NCI-H2171 treated with DMSO at 0.1 percent for 48 hours (cell line): ENCODE measurements around the gene AP3B2.
"Not testable (repeated sequence)": the region's sequence is repeated elsewhere in the genome, so short reads cannot be mapped to it uniquely, and the experiment has no call there.

ENCODE experiments used
- DNase-seq: peaks from one replicate; lab custom pipeline; 2025; lab: John Stamatoyannopoulos, UW

Gene AP3B2, protein sequence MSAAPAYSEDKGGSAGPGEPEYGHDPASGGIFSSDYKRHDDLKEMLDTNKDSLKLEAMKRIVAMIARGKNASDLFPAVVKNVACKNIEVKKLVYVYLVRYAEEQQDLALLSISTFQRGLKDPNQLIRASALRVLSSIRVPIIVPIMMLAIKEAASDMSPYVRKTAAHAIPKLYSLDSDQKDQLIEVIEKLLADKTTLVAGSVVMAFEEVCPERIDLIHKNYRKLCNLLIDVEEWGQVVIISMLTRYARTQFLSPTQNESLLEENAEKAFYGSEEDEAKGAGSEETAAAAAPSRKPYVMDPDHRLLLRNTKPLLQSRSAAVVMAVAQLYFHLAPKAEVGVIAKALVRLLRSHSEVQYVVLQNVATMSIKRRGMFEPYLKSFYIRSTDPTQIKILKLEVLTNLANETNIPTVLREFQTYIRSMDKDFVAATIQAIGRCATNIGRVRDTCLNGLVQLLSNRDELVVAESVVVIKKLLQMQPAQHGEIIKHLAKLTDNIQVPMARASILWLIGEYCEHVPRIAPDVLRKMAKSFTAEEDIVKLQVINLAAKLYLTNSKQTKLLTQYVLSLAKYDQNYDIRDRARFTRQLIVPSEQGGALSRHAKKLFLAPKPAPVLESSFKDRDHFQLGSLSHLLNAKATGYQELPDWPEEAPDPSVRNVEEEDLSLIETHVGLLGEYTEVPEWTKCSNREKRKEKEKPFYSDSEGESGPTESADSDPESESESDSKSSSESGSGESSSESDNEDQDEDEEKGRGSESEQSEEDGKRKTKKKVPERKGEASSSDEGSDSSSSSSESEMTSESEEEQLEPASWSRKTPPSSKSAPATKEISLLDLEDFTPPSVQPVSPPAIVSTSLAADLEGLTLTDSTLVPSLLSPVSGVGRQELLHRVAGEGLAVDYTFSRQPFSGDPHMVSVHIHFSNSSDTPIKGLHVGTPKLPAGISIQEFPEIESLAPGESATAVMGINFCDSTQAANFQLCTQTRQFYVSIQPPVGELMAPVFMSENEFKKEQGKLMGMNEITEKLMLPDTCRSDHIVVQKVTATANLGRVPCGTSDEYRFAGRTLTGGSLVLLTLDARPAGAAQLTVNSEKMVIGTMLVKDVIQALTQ

DNA sequence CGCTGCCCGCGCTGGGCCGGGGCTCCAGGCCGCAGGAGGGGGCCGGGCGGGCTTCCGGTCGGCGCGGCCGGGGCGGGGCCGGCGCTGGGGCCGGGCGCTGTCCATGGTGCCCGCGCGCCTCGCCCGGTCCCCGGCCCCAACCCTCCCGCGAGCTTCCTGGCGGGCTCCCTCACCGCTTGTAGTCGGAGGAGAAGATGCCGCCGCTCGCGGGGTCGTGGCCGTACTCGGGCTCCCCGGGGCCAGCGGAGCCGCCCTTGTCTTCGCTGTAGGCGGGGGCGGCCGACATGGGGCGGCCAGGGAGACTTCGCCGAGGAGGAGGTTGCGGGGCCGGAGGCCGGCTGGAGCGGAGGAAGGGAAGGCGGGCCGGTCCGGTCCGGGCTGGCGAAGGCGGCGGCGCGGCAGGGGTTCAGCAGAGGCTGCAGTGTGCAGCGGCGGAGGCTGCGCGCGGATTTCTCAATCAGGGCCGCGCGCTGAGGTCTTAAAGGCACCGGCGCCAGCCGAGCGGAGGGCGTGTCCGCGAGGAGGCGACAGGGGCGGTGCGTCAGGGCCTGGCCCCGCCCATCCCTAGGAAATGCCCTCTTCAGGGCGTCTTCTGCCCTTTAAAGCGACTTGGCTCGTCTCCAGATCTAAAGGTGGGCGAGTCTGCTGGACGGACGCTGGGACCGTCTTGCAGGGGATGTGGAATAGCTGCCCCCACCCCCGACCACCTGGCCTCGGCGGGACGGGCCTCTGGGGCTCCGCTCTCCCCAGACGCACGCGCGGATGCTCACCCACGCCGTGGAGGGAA lies at the start of gene AP3B2:
Gene AP3B2, minus strand, starts transcription at position 455 of the 787 bp plus-strand sequence. Its CDS starts 169 bp downstream, at position 286.
- peak; percentile 88 for DNase-seq

DNA sequence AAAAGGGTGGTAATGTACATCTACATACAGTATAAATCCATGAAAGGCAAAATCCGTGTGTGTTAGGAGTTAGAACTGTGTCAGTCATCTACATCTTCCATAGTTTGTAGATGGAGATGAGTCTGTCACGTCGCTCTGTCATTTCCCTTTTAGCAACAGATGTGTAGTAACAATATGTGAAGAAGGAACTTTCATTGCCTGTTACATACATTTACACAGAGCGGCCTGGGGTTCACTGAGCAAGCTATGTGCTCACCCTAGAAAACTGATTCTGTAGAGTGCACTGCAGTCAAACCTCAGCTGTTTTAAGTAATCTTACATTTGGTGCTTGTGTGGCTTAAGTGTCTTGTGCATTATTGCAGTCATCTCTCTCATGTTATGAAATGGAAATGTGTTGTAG lies 41.6 kb upstream of the AP3B2 start:
- no peak for DNase-seq

DNA sequence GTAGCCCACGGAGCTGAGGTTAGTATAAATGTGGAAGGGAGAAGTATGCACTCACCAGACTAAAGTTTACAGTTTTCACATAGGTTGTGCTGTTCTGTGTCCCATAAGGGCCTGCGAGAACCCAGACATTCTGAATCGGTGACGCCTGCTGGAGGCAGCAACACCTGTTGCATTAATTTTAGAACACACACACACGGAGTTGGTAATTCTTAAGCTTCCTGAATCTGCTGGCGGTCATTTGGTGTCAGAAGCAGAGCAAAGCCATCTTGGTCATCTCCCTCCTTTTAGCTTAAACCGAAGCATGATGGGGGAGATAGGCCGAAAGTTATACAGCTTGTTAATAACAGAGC lies 41.1 kb upstream of the AP3B2 start:
- DNase-seq = peak; percentile 36

DNA sequence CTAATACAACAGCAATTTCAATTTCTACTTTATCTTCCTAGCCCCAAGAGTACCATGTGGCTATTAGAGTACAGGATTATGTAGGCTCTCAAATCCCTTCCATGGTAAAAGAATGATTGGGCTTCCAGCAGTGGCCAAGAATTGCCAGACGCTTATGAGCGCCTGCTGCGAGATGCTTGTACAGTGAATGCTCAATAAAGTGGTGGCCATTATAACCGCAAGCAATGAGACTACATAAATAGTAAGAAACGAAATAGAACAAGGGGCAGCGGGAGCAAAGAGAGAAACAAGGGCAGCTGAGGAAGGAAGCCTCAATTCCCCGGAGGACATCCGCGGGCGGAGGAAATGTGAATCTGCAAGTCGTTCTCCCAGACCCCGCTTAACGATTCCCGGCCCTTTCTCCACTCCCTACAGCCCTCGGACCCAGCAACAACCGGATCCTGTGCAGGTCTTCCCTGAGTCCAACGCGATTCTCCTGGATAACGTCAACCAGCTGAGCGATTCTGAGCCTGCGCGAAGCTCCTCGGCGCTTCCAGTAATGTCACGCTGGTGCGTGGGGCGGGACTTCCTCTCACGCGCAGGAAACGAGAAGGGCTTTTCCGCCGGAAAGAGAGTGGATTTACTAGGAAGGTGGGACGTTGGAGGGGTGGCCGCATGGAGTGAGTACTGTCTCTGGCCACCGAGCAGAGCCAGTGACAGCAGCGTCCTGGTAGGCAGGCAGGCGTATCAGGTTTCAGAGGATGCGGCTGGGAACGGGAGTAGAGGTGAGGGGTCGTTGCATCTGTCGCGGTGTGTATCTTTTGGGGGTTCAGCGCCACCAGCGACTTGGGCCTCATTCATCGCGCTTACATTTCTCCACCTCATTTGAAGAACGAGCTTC lies 40.5 kb upstream of the AP3B2 start:
- peak; percentile 93 for DNase-seq

DNA sequence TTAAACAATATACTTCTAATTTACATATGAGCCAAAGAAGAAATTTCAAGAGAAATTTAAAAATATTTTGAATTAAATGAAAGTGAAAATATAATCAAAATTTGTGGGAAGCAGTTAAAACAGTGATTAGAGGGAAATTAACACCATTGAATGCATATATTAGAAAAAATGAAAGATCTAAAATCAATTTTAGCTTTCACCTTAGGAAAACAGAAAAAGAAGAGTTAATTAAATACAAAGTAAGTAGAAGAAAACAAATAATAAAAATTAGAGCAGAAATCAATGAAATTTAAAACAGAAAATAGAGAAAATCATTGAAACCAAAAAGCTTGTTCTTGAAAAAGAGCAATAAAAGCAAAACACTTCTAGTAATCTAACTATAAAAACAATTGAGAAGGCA lies 38.6 kb upstream of the AP3B2 start:
- DNase-seq = no peak

DNA sequence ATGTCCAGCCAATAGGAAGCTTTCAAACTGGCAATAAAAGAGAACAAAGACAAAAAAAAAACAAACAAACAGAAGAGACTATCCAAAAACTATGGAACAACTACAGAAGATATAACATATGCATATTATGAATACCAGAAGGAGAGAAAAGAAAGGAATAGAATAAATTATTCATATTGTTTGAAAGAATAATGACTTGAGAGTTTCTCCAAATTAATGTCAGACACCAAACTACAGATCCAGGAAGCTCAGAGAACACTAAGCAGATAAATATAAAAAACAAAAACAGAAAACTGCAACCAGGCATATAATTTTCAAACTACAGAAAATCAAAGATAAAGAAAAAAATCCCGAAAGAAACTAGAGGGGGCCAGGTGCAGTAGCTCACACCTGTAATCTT lies 34.1 kb upstream of the AP3B2 start:
- no peak for DNase-seq

DNA sequence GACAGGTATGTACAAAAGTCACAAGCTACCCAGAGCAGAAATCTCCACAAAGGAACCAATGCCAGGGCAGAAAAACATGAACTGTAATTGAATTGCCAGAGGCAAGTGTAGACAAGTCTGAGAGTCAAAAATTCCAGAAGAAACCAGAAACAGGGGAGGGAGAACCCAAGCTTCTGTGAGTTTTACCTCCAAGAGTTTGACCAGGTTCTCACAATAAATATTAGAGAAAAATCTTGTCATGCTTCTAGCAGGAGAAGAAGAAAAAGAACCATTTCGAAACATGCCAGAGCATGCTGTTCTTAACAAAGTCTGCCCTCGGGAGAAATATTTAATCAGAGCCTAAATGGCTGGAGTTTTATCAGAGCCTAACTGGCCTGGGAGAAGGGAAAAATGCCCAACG lies 32.5 kb upstream of the AP3B2 start:
- DNase-seq = no peak

DNA sequence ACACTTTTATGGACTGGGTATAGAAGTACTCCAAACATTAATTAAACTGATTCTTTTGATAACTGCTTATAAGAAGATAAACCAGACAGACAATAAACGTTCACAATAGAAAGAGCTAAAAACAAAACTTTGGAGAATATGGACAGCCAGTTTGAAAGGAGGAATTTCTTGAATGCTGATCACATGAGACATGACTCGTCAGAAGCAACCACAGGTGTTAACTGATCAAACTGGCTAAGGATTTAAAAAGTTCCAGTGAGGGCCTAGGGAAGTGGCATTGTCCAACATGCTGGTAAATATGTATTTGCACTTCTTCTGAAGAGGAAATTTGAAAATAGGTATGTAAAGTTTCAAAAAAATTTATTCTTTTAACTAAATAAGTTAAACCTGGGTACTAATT lies 29.4 kb upstream of the AP3B2 start:
- DNase-seq = no peak

DNA sequence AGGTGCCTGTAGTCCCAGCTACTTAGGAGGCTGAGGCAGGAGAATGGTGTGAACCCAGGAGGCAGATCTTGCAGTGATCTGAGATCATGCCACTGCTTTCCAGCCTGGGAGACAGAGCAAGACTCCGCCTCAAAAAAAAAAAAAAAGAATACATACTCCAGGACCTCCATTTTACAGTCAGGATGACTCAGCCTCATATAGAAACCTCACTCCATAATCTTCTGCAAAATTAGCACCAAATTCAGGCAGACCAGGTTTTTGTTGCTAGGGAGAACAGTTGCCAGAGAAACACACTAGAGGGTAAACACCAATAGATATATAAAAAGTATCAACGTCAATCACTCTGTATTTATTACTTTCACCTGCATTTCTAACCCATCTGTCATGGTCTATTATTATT lies 28.3 kb upstream of the AP3B2 start:
- DNase-seq = peak; percentile 28

DNA sequence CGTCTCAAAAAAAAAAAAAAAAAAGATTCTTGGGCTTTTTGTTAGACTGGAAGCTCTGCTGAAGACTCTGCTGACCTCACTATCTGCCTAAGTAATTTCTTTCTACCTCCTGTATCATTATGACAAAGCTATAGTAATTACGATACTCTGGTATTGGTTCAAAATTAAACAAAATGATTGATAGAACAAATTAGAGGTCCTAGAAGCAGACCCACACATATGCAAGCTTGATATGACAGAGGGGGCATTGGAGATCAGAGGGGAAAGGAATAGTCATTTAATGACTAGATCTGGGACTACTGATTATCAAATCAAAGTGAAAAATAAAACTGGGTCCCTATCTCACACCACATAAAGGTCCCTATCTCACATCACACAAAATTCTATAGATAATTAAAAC lies 21.9 kb upstream of the AP3B2 start:
- DNase-seq = no peak

DNA sequence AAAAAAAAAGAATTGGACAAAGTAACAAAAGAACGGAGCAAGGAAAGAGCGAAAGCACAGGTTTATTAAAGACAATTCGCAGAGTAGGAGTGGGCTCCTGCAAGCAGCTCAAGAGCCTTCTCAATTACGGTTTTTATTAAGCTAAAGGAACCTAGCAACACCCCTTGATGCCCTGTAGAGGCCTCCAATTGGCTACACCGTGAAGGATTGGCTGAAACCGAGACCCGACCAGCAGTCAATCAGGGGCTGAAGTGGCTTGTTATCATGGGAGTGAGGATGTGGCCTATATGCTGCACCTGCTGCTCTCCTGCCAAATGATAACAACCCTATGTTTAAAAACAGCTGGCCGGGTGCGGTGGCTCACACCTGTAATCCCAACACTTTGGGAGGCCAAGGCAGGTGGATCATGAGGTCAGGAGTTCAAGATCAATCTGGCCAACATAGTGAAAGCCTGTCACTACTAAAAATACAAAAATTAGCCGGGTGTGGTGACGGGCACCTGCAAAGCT lies 20.4 kb upstream of the AP3B2 start:
- no peak for DNase-seq

DNA sequence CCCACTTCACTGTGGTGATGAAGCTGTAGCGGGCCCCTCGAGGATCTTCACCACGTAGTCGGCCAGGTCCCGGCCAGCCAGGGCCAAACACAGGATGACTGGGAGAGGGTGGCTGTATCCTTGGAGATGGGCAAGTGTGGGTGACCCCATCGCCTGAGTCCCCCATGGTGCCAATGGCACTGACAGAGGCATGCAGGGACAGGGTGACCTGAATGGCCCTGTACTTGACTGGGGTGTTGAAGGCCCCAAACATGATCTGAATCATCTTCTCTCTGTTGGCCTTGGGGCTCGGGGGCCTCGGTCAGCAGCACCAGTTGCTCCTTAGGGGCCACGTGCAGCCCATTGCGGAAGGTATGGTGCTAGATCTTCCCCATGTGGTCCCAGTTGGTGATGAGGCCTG lies 17.1 kb upstream of the AP3B2 start:
- DNase-seq = no peak

DNA sequence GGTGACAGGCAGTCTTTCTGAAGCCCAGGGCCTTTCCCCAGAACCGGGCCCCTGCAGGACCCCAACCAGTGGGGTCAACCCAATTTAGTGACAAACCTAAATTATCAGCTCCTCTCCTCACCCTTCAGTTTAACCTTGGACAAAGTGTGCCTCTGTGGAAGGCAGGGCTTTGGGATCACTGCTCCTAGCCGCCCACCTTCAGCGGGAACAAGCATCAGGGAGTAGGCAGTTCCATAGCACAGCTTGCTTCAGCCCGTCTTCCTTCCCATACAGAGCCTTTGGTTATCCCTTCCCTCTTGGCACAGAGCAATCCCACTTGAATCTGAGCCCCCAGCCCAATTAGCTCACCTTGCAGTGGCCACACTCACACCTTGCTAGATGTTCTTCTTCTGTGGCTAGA lies 5.3 kb upstream of the AP3B2 start:
- no peak for DNase-seq

DNA sequence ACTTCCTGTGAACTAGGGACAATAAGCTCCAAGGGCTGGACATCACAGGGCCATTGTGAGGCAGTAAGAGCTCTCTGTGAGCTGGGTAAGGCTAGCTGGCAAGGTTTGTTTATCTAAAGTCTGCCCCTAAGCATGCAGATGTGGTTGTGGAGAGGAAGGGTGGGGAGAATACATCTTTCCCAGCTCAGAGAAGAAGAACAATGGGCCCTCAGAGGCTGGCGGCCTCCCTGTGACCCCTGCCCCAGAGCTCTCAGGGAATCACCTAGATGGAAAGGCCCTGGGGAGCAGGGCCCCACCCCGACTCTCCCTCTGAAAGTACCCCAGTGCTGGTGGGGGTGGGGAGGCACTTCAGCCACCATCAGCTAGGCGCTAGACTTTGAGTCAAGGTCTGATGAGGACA lies 4.3 kb upstream of the AP3B2 start:
- DNase-seq = no peak

DNA sequence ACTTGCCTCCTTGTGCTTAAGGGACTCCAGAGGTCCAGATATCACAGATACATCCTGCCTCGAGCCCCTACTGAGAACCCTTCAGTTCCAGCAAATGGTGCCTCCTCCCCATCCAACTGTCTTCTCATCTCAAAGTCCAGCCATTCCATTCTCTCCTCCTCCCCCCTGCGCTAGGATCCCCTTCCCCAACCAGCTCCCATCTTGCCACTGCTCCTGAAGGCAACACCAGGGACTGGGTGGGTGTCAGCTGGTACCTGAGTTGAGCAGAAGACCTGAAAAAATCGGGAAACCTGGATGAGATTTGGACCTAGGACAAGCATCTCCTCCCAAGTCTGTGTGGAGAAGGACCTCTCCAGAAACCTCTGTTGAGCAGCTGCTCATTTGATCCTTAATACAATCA lies 2.4 kb upstream of the AP3B2 start:
- no peak for DNase-seq

DNA sequence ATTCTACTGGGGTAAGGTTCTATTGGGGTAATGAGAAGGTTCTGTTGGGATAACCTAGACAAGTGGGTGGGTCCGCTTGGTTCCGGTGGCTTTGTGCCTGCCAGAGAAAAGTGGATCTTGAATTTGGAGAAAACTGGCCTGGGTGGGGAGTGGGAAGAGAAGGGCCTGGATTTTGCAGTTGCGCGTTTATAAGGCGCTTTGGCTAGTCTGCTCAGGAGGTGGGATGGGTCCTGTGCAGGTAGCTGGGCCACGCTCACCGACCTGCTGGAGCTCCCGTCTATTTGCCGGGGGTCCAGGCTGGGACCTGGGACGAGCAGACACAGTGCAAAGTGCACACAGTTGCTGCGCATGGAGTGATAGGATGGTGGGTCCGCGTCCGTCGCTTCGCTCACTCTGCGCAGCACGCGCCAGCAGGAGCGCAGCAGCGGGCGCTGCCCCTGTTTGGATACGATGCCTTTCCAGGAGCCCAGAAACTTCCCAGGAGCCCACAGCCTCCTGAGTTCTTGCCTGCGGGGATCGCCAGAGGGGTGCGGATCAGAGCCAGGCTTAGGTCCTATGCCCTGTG lies 1.3 kb upstream of the AP3B2 start:
- no peak for DNase-seq

DNA sequence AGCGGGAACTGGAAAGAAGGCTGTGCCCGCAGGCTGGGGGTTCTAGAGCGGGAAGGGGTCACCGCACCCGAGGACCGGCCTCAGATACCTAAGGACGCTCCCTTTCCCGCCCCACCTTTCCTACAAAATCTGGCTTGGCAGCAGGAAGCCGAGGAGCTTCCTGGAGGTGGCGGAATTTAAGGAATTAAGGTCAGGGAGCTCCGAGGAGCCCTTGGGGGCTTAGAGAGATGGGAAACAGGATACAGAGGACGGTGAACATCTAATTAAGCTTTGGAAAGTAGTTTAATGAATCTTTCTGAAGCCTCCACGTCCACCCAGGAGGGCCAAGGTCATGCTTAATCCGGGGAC lies 507 bp upstream of the AP3B2 start:
- no peak for DNase-seq

DNA sequence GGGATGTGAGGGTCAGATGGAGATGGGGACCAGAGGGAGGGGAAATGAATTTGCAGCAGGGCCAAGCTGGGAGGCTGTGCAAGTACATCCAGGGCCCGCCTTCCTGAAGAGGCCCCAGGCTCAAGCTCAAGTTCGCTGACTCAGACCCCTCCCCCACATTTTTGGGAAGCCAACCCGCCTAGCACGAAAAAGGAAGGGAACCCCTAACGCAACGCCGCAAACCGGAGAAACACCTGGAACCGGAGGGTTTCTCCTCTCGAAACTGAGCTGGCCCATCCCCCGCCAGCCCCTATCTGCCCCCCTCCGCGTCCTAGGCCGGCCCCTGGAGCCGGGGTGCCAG lies 624 bp downstream of the AP3B2 start:
- peak; percentile 29 for DNase-seq

DNA sequence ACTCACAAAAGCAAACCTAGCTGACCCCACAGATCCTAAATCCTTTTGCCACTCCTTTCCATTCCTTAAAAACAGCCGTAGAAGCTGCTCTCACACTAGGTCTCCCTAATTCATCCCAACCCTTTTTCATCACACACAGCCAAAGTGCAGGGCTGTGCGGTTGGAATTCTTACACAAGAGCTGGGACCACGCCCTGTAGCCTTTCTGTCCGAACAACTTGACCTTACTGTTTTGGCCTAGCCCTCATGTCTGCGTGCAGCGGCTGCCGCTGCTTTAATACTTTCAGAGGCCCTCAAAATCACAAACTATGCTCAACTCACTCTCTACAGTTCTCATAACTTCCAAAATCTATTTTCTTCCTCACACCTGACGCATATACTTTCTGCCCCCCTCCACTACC lies 3.8 kb downstream of the AP3B2 start:
- not testable (repeated sequence) for DNase-seq

DNA sequence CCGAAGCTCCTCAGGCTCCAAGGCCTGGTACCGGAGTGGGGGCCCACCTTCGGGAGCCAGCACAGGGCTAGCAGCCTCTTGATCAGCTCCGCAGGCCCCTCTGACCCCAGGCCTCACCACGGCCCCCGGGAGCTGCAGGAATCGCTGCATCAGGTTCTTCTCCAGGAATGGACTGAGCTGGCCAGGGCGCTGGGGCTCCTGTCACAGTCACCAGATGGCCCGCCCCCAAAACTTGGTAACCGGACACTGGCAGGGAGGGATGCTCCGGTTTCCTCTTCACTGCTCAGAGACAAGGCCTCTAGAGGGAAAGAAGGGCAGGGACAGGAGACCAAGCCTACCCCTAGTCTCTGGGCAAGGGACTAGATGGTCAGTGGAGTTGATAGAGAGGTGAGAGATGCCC lies 9.9 kb downstream of the AP3B2 start:
- DNase-seq = no peak
